Kidney (tissue), 14 donors: ENCODE data around the gene ZNF30. TPM values are rescaled to one million over a fixed set of nuclear protein-coding genes. Genes with fewer than 3 reads are reported as not detected.

Experiments
- DNase-seq, 5 donors: peaks; one replicate each; pipeline ENCODE4 v3.0.0-alpha.2; 2013 to 2020
- FAIRE-seq: peaks from 2 replicates; lab custom pipeline; 2012; peaks lifted over from hg19 to GRCh38; lab: Jason Lieb, UNC
- H3K27ac ChIP-seq, 2 donors: one replicate each; pipeline ENCODE4 v1.7.0; 2013; ENCODE audit warnings: low read depth in 2 of 2, low read length in 2 of 2, inconsistent platforms in 1 of 2
- H3K27me3 ChIP-seq: one replicate; pipeline ENCODE4 v1.7.1; 2013; ENCODE audit warnings: low read length, inconsistent platforms; ENCODE audit not compliant: control insufficient read depth, insufficient read depth
- H3K36me3 ChIP-seq, 3 donors: one replicate each; pipeline versions ENCODE4 v1.7.0 to v1.7.1; 2013; ENCODE audit warnings: low read length in 3 of 3, control low read depth in 1 of 3, inconsistent platforms in 1 of 3; ENCODE audit not compliant: insufficient read depth in 3 of 3, control insufficient read depth in 2 of 3
- H3K4me1 ChIP-seq, 3 donors: one replicate each; pipeline versions ENCODE4 v1.7.0 to v1.7.1; 2013; ENCODE audit warnings: low read length in 3 of 3, inconsistent platforms in 1 of 3, low read depth in 1 of 3; ENCODE audit not compliant: control insufficient read depth in 2 of 3, insufficient read depth in 2 of 3
- H3K4me3 ChIP-seq, 3 donors: one replicate each; pipeline versions ENCODE4 v1.7.0 to v1.8.1; 2013; ENCODE audit warnings: low read length in 3 of 3, control low read depth in 1 of 3, inconsistent platforms in 1 of 3
- H3K9ac ChIP-seq, 3 donors: one replicate each; pipeline versions ENCODE4 v1.7.0 to v1.7.1; 2013; ENCODE audit warnings: low read length in 3 of 3, control low read depth in 1 of 3, inconsistent platforms in 1 of 3
- H3K9me3 ChIP-seq, 3 donors: one replicate each; pipeline versions ENCODE4 v1.7.0 to v1.7.1; 2013; ENCODE audit warnings: low read length in 3 of 3, control low read depth in 1 of 3, inconsistent platforms in 1 of 3; ENCODE audit not compliant: control insufficient read depth in 2 of 3, insufficient read depth in 1 of 3
- intact Hi-C: fragments of 100-400 bp; cut with DNase I; formaldehyde crosslinking; loops from one replicate; pipeline ENCODE4 v1.11.1; 2022
- polyA plus RNA-seq: library from polyadenylated mRNA; stranded (reverse); fragments of 350-450 nt; fragmentation: Illumina TruSeq; extraction: RNeasy Lipid Tissue Mini Kit (QIAGEN cat#74804); gene quantifications from one replicate; pipeline ENCODE4 v1.2.3, GENCODE V29; 2014; ENCODE audit warnings: low read depth, low replicate concordance; ENCODE audit not compliant: insufficient read depth
- total RNA-seq: library from RNA; stranded (reverse); fragmentation: NEBNext Ultra II Directional; extraction: Animal tissue kit (Norgen Biotek cat#: 25700); gene quantifications from one replicate; pipeline ENCODE4 v1.2.1, GENCODE V29; 2021
- TF ChIP-seq, protein P1 (sequence below): IDR thresholded peaks from 3 replicates; pipeline ENCODE4 v1.5.1; 2012; ENCODE audit warnings: mild to moderate bottlenecking, moderate library complexity, borderline replicate concordance; ENCODE audit not compliant: insufficient read depth; ENCODE audit errors: extremely low read depth
- donor health status: control.
- donor health status: control.
- donor health status: control.
- donor health status: control.
- donor health status: control.
- donor health status: DM: yes; HTN: yes; CAD: no.
- donor health status: Normal renal cell carcinoma (clear cell type).

The ZNF30 gene
- total and polyA plus RNA-seq, 2 donors from 2014 or later = 3.1 to 3.5 TPM

DNA sequence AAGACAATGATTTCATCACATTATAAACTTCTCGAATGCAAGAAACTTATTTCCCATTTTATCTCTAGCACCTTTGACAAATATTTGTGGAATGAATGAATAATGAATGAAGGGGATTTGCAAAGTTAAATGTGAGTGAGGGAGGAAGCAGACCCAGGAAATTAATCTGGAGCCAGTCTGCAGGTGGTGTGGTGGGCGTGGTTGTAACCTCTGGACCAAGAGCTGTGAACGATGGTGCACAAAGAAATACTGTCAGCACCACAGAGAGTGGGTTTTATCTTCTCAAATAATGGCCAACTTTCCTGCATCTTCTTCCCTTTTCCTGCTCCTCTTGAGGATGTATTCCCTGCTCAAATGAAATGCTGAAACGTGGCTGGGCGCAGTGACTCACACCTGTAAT is 48.4 kb downstream of the ZNF30 start:
- intact Hi-C loops = no loop called here
- no peaks in the 10 kb centered on the region for H3K9me3 ChIP-seq
- no peak overlapping the region for H3K9ac ChIP-seq
- DNase-seq (peak in 1 of 5 donors; percentile 31), FAIRE-seq (no peak)
- TF ChIP-seq, protein P1, sequence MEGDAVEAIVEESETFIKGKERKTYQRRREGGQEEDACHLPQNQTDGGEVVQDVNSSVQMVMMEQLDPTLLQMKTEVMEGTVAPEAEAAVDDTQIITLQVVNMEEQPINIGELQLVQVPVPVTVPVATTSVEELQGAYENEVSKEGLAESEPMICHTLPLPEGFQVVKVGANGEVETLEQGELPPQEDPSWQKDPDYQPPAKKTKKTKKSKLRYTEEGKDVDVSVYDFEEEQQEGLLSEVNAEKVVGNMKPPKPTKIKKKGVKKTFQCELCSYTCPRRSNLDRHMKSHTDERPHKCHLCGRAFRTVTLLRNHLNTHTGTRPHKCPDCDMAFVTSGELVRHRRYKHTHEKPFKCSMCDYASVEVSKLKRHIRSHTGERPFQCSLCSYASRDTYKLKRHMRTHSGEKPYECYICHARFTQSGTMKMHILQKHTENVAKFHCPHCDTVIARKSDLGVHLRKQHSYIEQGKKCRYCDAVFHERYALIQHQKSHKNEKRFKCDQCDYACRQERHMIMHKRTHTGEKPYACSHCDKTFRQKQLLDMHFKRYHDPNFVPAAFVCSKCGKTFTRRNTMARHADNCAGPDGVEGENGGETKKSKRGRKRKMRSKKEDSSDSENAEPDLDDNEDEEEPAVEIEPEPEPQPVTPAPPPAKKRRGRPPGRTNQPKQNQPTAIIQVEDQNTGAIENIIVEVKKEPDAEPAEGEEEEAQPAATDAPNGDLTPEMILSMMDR = no peak
- no peaks in the 10 kb centered on the region for H3K36me3 ChIP-seq
- H3K4me3 ChIP-seq = no peak overlapping the region
- H3K27ac ChIP-seq = no peak overlapping the region
- peaks cover 0 to 2% (median 0%) of the 10 kb centered on the region in 3 donors for H3K4me1 ChIP-seq
- H3K27me3 ChIP-seq = no peaks in the 10 kb centered on the region

DNA sequence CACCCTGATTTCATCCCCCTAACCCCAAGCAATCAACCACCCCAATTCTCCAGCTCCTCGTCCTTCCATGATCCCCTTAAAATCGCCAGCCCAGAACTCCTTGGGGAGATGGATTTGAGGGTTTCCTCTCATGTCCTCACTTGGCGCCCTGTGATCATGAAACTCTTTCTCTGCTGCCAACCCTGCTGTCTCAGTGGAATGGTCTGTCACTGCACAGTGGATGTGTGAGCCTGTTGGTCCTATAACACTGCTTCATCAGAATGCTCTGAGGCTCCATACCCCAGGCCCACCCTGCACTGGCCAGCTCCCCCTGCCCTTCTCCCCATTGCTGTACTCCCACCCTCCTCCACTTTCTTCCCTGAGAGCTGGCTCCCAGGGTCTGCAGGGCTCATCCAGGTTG is 49.9 kb downstream of the ZNF30 start:
- Histone ChIP-seq H3K9me3 (no peaks in the 10 kb centered on the region), H3K27ac (no peak overlapping the region), H3K27me3 (no peaks in the 10 kb centered on the region), H3K4me1 (peaks cover 0 to 2% (median 0%) of the 10 kb centered on the region in 3 donors), H3K36me3 (no peaks in the 10 kb centered on the region), H3K4me3 (no peak overlapping the region), H3K9ac (no peak overlapping the region)
- FAIRE-seq (no peak), DNase-seq (peak in 1 of 5 donors; percentile 29)
- TF ChIP-seq, protein P1 = no peak
- intact Hi-C loops = no loop called here

DNA sequence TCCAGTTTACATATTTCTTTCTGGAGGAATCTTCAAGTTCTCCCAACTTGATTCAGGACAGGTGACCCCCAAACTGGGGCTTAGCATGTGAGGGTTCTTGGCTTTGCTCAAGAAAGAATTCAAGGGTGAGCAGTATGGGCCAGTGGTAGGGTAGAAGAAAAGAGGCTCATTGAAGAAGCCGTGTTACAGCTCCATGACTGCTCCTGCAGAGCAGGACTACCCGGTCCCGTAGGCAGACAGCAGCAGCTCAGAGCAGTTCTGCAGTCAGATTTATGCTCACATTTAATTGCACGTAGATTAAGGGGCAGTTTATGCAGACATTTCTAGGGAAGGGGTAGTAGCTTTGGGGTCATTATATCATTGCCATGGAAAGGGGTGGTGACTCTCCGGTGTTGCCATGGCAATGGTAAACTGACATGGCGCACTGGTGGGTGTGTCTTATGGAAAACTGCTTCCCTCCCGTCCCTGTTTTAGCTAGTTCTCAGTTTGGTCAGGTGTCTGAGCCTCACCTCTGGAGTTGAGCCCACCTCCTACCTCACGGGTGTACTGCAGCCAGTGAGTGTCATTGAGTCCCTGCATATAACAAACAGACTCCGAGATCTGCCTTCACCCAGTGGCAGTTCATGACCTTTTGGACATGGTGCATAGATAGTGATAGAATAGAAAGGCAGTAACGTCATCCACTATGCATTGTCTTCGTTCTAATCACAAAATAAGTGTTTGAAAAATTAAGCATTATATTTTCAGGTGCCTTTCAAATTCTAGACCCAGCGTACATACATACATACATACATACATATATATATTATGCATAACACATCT is 53.3 kb downstream of the ZNF30 start:
- no peak overlapping the region for H3K27ac ChIP-seq
- TF ChIP-seq, protein P1 = no peak
- no peak overlapping the region for H3K4me3 ChIP-seq
- H3K4me1 ChIP-seq = no peaks in the 10 kb centered on the region
- FAIRE-seq (no peak), DNase-seq (peak in 1 of 5 donors; percentile 7)
- H3K36me3 ChIP-seq = no peaks in the 10 kb centered on the region
- no peaks in the 10 kb centered on the region for H3K27me3 ChIP-seq
- H3K9ac ChIP-seq = no peak overlapping the region
- H3K9me3 ChIP-seq = no peaks in the 10 kb centered on the region
- intact Hi-C loops = no loop called here
